ENCODE results near the gene OSBPL1A.

OSBPL1A gene

GRCh38 chr18:24204904-24205303 lies 192.7 kb downstream of the OSBPL1A start:
- TF ChIP-seq CTCF (conservative IDR thresholded peaks at IDR 0.05; ENCODE audit: low read depth, low read length) = no peak
- no peak for DNase-seq (ENCODE audit: low read depth)
- H3K4me3 ChIP-seq (ENCODE audit: low read length) = no peak overlapping the region

GRCh38 chr18:24201699-24202687 lies 195.6 kb downstream of the OSBPL1A start:
- DNase-seq (ENCODE audit: low read depth) = no peak
- no peak overlapping the region for H3K4me3 ChIP-seq (ENCODE audit: low read length)
- TF ChIP-seq CTCF (conservative IDR thresholded peaks at IDR 0.05; ENCODE audit: low read depth, low read length) = no peak

- H3K4me3 ChIP-seq (ENCODE audit: low read length) = no peak overlapping the region
- TF ChIP-seq CTCF (conservative IDR thresholded peaks at IDR 0.05; ENCODE audit: low read depth, low read length) = no peak
- DNase-seq (ENCODE audit: low read depth) = no peak
These were observed 196.9 kb downstream of the OSBPL1A start for GRCh38 chr18:24200494-24201290.

- DNase-seq (ENCODE audit: low read depth) = no peak
- no peak for TF ChIP-seq CTCF (conservative IDR thresholded peaks at IDR 0.05; ENCODE audit: low read depth, low read length)
These were observed 198.2 kb downstream of the OSBPL1A start for GRCh38 chr18:24199372-24199962.

GRCh38 chr18:24198461-24198860 lies 199.2 kb downstream of the OSBPL1A start:
- no peak for TF ChIP-seq CTCF (conservative IDR thresholded peaks at IDR 0.05; ENCODE audit: low read depth, low read length)
- H3K4me3 ChIP-seq (ENCODE audit: low read length) = no peak overlapping the region

More at GRCh38 chr18:24199372-24199962, 198.2 kb downstream of the OSBPL1A start:
- no peak overlapping the region for H3K4me3 ChIP-seq (ENCODE audit: low read length)

GRCh38 chr18:24197412-24197811 lies 200.2 kb downstream of the OSBPL1A start:
- no peak overlapping the region for H3K4me3 ChIP-seq (ENCODE audit: low read length)
- DNase-seq (ENCODE audit: low read depth) = no peak
- no peak for TF ChIP-seq CTCF (conservative IDR thresholded peaks at IDR 0.05; ENCODE audit: low read depth, low read length)

More at GRCh38 chr18:24198461-24198860, 199.2 kb downstream of the OSBPL1A start:
- no peak for DNase-seq (ENCODE audit: low read depth)
